Esophagus squamous epithelium (tissue), 5 donors: Measurements from ENCODE around the gene OST4. TPM values are rescaled to one million over a fixed set of nuclear protein-coding genes. Genes with fewer than 3 reads are reported as not detected.

Experiments used
- DNase-seq: peaks from one replicate; lab custom pipeline; 2025; lab: John Stamatoyannopoulos, UW
- H3K27ac ChIP-seq, 4 donors: fragments of 200-600 bp; sonication (generic); one replicate each; pipeline ENCODE4 v1.5.1; 2016 to 2019; ENCODE audit warnings: mild to moderate bottlenecking in 1 of 4
- H3K27me3 ChIP-seq, 4 donors: fragments of 200-600 bp; sonication (generic); 1 replicate in 3 of 4; 2 replicates in 1 of 4; pipeline versions ENCODE4 v1.5.1 to v1.6.0; 2017 to 2021; ENCODE audit warnings: antibody characterized with exemption in 1 of 4
- H3K36me3 ChIP-seq, 3 donors: fragments of 200-600 bp; sonication (generic); one replicate each; pipeline ENCODE4 v1.5.1; 2016 to 2019
- H3K4me1 ChIP-seq, 3 donors: fragments of 200-600 bp; sonication (generic); one replicate each; pipeline ENCODE4 v1.5.1; 2017 to 2019
- H3K4me3 ChIP-seq, 4 donors: fragments of 200-600 bp; sonication (generic); 1 replicate in 3 of 4; 2 replicates in 1 of 4; pipeline ENCODE4 v1.5.1; 2016 to 2019; ENCODE audit warnings: mild to moderate bottlenecking in 2 of 4, moderate library complexity in 1 of 4
- H3K9me3 ChIP-seq, 3 donors: fragments of 200-600 bp; sonication (generic); one replicate each; pipeline ENCODE4 v1.5.1; 2016 to 2019
- CTCF ChIP-seq, 6 experiments: fragments of 450-650 bp in 4 of 6; fragments of 200-600 bp in 2 of 6; sonication (generic) in 2 of 6; IDR thresholded peaks; one replicate each; pipeline ENCODE4 v1.5.1; 2016 to 2019; ENCODE audit warnings: antibody characterized with exemption in 6 of 6, mild to moderate bottlenecking in 4 of 6, moderate library complexity in 4 of 6
- POLR2A ChIP-seq, 4 donors: fragments of 450-650 bp; IDR thresholded peaks; one replicate each; pipeline ENCODE4 v1.6.1; 2017; ENCODE audit warnings: antibody characterized with exemption in 4 of 4, mild to moderate bottlenecking in 4 of 4, moderate library complexity in 3 of 4
- WGBS, 2 donors: methylation state at CpG; one replicate each; pipeline ENCODE4 v1.1.5; 2018; 5-methylcytosine and 5-hydroxymethylcytosine counted together
- intact Hi-C: fragments of 100-400 bp; cut with DNase I; formaldehyde crosslinking; loops from one replicate; pipeline ENCODE4 v1.15.0; 2022
- total RNA-seq, 4 donors: library from RNA; depleted of rRNA; stranded (reverse); fragments of >200 nt; gene quantifications; one replicate each; pipeline ENCODE4 v1.1.0, GENCODE V29; 2016
- donor health status: DM: yes; HTN: yes; CAD: no.

The OST4 gene
- total RNA-seq, 4 donors from 2014 or later: 149 to 242 (median 193) TPM

- Histone ChIP-seq H3K36me3 (peaks cover 0 to 4% (median 0%) of the 10 kb centered on the region in 3 donors), H3K4me1 (peaks cover 6 to 11% (median 8%) of the 10 kb centered on the region in 3 donors), H3K27me3 (no peaks in the 10 kb centered on the region), H3K27ac (no peak overlapping the region), H3K9me3 (no peaks in the 10 kb centered on the region), H3K4me3 (no peak overlapping the region)
- no peak for TF ChIP-seq CTCF (IDR thresholded peaks at IDR 0.05)
- TF ChIP-seq POLR2A (IDR thresholded peaks at IDR 0.05): no peak
- DNase-seq: no peak
- intact Hi-C loops: loop anchor here (10.0 kb wide), 1 partner anchor 210 kb away; the partner anchor contains the start of gene UCN
- 90 to 92% methylated on average over 12 to 17 of the region's 24 CpGs for WGBS, 2 donors
Observed at GRCh38 chr2:27094353-27094984, 23.0 kb upstream of the OST4 start.

GRCh38 chr2:27093430-27094352, 22.2 kb upstream of the OST4 start:
- DNase-seq: no peak
- Histone ChIP-seq H3K4me1 (peaks cover 6 to 11% (median 8%) of the 10 kb centered on the region in 3 donors), H3K36me3 (no peaks in the 10 kb centered on the region), H3K27ac (no peak overlapping the region), H3K4me3 (no peak overlapping the region), H3K9me3 (no peaks in the 10 kb centered on the region), H3K27me3 (no peaks in the 10 kb centered on the region)
- intact Hi-C loops: loop anchor here (10.0 kb wide), 1 partner anchor 211 kb away; the partner anchor contains the start of gene UCN
- TF ChIP-seq POLR2A (IDR thresholded peaks at IDR 0.05): no peak
- TF ChIP-seq CTCF (IDR thresholded peaks at IDR 0.05): no peak
- WGBS, 2 donors: 75 to 93% methylated on average over 4 to 6 of the region's 6 CpGs

GRCh38 chr2:27092696-27093429, 21.4 kb upstream of the OST4 start:
- Histone ChIP-seq H3K9me3 (no peaks in the 10 kb centered on the region), H3K4me1 (peaks cover 6 to 11% (median 8%) of the 10 kb centered on the region in 3 donors), H3K36me3 (no peaks in the 10 kb centered on the region), H3K27me3 (no peaks in the 10 kb centered on the region), H3K27ac (no peak overlapping the region), H3K4me3 (no peak overlapping the region)
- intact Hi-C loops: loop anchor here (10.0 kb wide), 1 partner anchor 212 kb away; the partner anchor contains the start of gene UCN
- no peak for TF ChIP-seq CTCF (IDR thresholded peaks at IDR 0.05)
- no peak for TF ChIP-seq POLR2A (IDR thresholded peaks at IDR 0.05)
- DNase-seq: no peak
- 54 to 73% methylated on average over 3 to 6 of the region's 10 CpGs for WGBS, 2 donors

- no peak for DNase-seq
- Histone ChIP-seq H3K27me3 (no peaks in the 10 kb centered on the region), H3K27ac (no peak overlapping the region), H3K4me3 (no peak overlapping the region), H3K9me3 (no peaks in the 10 kb centered on the region), H3K36me3 (no peaks in the 10 kb centered on the region), H3K4me1 (peaks cover 9 to 19% (median 12%) of the 10 kb centered on the region in 3 donors)
- TF ChIP-seq POLR2A (IDR thresholded peaks at IDR 0.05) (no peak), CTCF (IDR thresholded peaks at IDR 0.05) (no peak)
- WGBS, 2 donors: 73 to 83% methylated on average over 12 to 18 of the region's 25 CpGs
- intact Hi-C loops: loop anchor here (10.0 kb wide), 1 partner anchor 213 kb away; the partner anchor contains the start of gene UCN
Observed at GRCh38 chr2:27091746-27092695, 20.6 kb upstream of the OST4 start.
